OCI-LY3 (cell line): ENCODE data around the gene ADGRA3.

Experiments used
- CTCF ChIP-seq: fragments of 200-600, 300-600 bp; sonication (generic); IDR thresholded peaks from 2 replicates; pipeline ENCODE4 v1.5.1; 2014; ENCODE audit warnings: antibody characterized with exemption, low read length, low read depth
- EZH2phosphoT487 ChIP-seq: fragments of 200-600 bp; shearing (Covaris generic); IDR thresholded peaks from 2 replicates; pipeline ENCODE4 v1.6.1; 2018; ENCODE audit warnings: antibody characterized with exemption, mixed run types, low read depth

DNA sequence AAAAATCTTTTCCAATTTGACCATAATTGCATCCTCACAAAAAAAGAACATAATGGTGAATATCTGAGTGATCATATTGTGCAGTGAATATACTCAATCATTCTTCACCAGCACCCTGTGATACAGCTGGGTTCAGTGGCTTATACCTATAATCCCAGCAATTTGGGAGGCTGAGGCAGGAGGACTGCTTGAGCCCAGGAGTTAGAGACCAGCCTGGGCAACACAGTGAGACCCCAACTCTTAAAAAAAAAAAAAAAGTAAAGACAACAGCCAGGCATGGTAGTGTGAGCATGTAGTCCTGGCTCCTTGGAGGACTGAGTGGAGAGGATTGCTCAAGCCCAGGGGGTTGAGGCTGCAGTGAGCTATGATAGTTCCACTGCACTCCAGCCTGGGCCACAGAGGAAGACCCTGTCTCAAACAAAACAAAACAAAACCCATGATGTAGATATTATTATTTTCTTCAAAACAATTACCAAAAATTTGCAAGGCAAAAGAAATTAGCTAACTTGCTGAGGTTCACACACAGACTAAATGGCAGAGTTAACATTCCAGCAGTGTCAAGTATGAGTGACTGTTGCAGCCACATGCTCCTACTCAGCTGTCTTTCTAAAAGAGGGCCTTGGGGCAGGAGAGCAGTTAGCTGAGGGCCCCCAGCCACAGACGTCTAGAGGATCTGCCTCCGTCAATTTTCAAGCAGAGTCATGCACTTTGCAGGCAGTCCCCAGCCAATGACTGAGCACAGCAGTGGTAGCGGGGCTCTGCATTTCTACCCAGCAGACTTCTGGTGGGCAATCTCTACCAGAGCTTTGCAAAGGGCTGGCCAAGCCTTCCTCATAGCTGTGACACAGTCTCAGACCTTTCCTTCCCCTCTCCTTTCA lies 33.4 kb downstream of the ADGRA3 start:
- no peak for TF ChIP-seq CTCF
- no peak for TF ChIP-seq EZH2phosphoT487
